Body of pancreas (tissue), 4 donors: Measurements from ENCODE around the gene C16orf95. TPM values are rescaled to one million over a fixed set of nuclear protein-coding genes. Genes with fewer than 3 reads are reported as not detected.

Experiments
- ATAC-seq: fragments of 150-250 bp; one replicate; pipeline ENCODE4 v1.9.1; 2016
- DNase-seq, 4 donors: peaks; one replicate each; pipeline ENCODE4 v3.0.0-alpha.2; 2019
- H3K27ac ChIP-seq, 4 donors: fragments of 200-600 bp; sonication (generic); 1 replicate in 3 of 4; 2 replicates in 1 of 4; pipeline versions ENCODE4 v1.5.1 to v1.6.1; 2016 to 2019; ENCODE audit warnings: mild to moderate bottlenecking in 1 of 4, mixed read lengths in 1 of 4, moderate library complexity in 1 of 4
- H3K27me3 ChIP-seq, 2 donors: fragments of 200-600 bp; sonication (generic); one replicate each; pipeline ENCODE4 v1.6.0; 2016; ENCODE audit warnings: mild to moderate bottlenecking in 1 of 2
- H3K36me3 ChIP-seq, 2 donors: fragments of 200-600 bp; sonication (generic); replicated peaks in 1 of 2; 2 replicates each; pipeline ENCODE4 v1.5.1; 2016; ENCODE audit warnings: low read depth in 2 of 2; ENCODE audit not compliant: insufficient read depth in 1 of 2
- H3K4me1 ChIP-seq: fragments of 200-600 bp; sonication (generic); one replicate; pipeline ENCODE4 v1.6.0; 2016
- H3K4me3 ChIP-seq, 2 donors: fragments of 200-600 bp; sonication (generic); 1 replicate in 1 of 2; 2 replicates in 1 of 2; pipeline ENCODE4 v1.5.1; 2016 to 2019
- H3K9me3 ChIP-seq, 3 donors: fragments of 200-600 bp; sonication (generic); 1 replicate in 2 of 3; 2 replicates in 1 of 3; pipeline ENCODE4 v1.5.1; 2016
- CTCF ChIP-seq, 7 experiments: fragments of 450-650 bp in 4 of 7; fragments of 200-600 bp in 3 of 7; sonication (generic) in 3 of 7; IDR thresholded peaks; one replicate each; pipeline ENCODE4 v1.5.1; 2016 to 2019; ENCODE audit warnings: antibody characterized with exemption in 7 of 7
- POLR2A ChIP-seq, 3 donors: fragments of 450-650 bp; IDR thresholded peaks; one replicate each; pipeline ENCODE4 v1.6.1; 2016; ENCODE audit warnings: antibody characterized with exemption in 3 of 3, mild to moderate bottlenecking in 2 of 3
- WGBS, 2 donors: methylation state at CpG; one replicate each; pipeline ENCODE4 v1.1.5; 2017; 5-methylcytosine and 5-hydroxymethylcytosine counted together
- intact Hi-C: fragments of 100-400 bp; cut with DNase I; formaldehyde crosslinking; loops from one replicate; pipeline ENCODE4 v1.15.1; 2023
- total RNA-seq, 2 donors: library from RNA; depleted of rRNA; stranded (reverse); fragments of >200 nt; gene quantifications; one replicate each; pipeline ENCODE4 v1.1.0, GENCODE V29; 2016

C16orf95 gene
- 1 to 10 TPM; 1.3 to 2.0 TPM for total RNA-seq

- no peaks in the 10 kb centered on the region for H3K36me3 ChIP-seq
- H3K4me3 ChIP-seq, result peak within 1 kb of the TSS; percentile 66 to 76
- peak; percentile 97 for DNase-seq
- peak; percentile 98 for ATAC-seq
- H3K27ac ChIP-seq, result peak within 1 kb of the TSS; percentile 89 to 95 (median 92)
- no peaks in the 10 kb centered on the region for H3K9me3 ChIP-seq
- peaks cover 7% of the 10 kb centered on the region for H3K4me1 ChIP-seq
- H3K27me3 ChIP-seq, result no peaks in the 10 kb centered on the region
- intact Hi-C loops, result no loop called here
- 1% methylated on average over 15 to 62 of the region's 64 CpGs for WGBS, 2 donors
- peak in 6 of 7 experiments; percentile 36 to 74 (median 70) for TF ChIP-seq CTCF (IDR thresholded peaks at IDR 0.05)
- peak; percentile 79 to 95 (median 94) for TF ChIP-seq POLR2A (IDR thresholded peaks at IDR 0.05)
These were observed at the start of gene C16orf95 for GRCh38 chr16:87316923-87317749. Gene C16orf95 (minus strand): TSS chr16:87317392. CDS start chr16:87317242, 150 bp downstream.

- Histone ChIP-seq H3K27ac (no peak overlapping the region), H3K4me3 (no peak overlapping the region), H3K4me1 (peaks cover 15% of the 10 kb centered on the region), H3K36me3 (no peaks in the 10 kb centered on the region), H3K27me3 (no peaks in the 10 kb centered on the region), H3K9me3 (no peaks in the 10 kb centered on the region)
- intact Hi-C loops, result no loop called here
- DNase-seq, result no peak
- no peak for ATAC-seq
- TF ChIP-seq CTCF (IDR thresholded peaks at IDR 0.05) (no peak), POLR2A (IDR thresholded peaks at IDR 0.05) (no peak)
- 50 to 80% methylated on average over 1 of the region's 1 CpG for WGBS, 2 donors
These were observed 49.7 kb upstream of the C16orf95 start for GRCh38 chr16:87366930-87367329.

GRCh38 chr16:87366288-87366687 is 49.1 kb upstream of the C16orf95 start:
- Histone ChIP-seq H3K9me3 (no peaks in the 10 kb centered on the region), H3K36me3 (no peaks in the 10 kb centered on the region), H3K4me3 (no peak overlapping the region), H3K4me1 (peaks cover 15% of the 10 kb centered on the region), H3K27me3 (no peaks in the 10 kb centered on the region), H3K27ac (no peak overlapping the region)
- intact Hi-C loops, result no loop called here
- TF ChIP-seq CTCF (IDR thresholded peaks at IDR 0.05) (no peak), POLR2A (IDR thresholded peaks at IDR 0.05) (no peak)
- 70 to 73% methylated on average over 4 of the region's 4 CpGs for WGBS, 2 donors
- DNase-seq (no peak), ATAC-seq (no peak)

- no peak for ATAC-seq
- H3K27me3 ChIP-seq, result no peaks in the 10 kb centered on the region
- H3K27ac ChIP-seq, result no peak overlapping the region
- peaks cover 0 to under 1% of the 10 kb centered on the region in 2 donors for H3K36me3 ChIP-seq
- intact Hi-C loops, result no loop called here
- TF ChIP-seq CTCF (IDR thresholded peaks at IDR 0.05) (no peak), POLR2A (IDR thresholded peaks at IDR 0.05) (no peak)
- H3K9me3 ChIP-seq, result no peaks in the 10 kb centered on the region
- 88 to 91% methylated on average over 11 to 13 of the region's 13 CpGs for WGBS, 2 donors
- H3K4me1 ChIP-seq, result peaks cover 15% of the 10 kb centered on the region
- no peak for DNase-seq
- H3K4me3 ChIP-seq, result no peak overlapping the region
These were observed 48.0 kb upstream of the C16orf95 start for GRCh38 chr16:87365021-87365713.
